ENCODE data around the gene WHRN. TPM values are rescaled to one million over a fixed set of nuclear protein-coding genes. Genes with fewer than 3 reads are reported as not detected.

WHRN gene
- polyA plus RNA-seq, 1 donor (not counting 4 experiments of a cell fraction or from before 2014, with no cell fraction given) = 1.2 TPM

DNA sequence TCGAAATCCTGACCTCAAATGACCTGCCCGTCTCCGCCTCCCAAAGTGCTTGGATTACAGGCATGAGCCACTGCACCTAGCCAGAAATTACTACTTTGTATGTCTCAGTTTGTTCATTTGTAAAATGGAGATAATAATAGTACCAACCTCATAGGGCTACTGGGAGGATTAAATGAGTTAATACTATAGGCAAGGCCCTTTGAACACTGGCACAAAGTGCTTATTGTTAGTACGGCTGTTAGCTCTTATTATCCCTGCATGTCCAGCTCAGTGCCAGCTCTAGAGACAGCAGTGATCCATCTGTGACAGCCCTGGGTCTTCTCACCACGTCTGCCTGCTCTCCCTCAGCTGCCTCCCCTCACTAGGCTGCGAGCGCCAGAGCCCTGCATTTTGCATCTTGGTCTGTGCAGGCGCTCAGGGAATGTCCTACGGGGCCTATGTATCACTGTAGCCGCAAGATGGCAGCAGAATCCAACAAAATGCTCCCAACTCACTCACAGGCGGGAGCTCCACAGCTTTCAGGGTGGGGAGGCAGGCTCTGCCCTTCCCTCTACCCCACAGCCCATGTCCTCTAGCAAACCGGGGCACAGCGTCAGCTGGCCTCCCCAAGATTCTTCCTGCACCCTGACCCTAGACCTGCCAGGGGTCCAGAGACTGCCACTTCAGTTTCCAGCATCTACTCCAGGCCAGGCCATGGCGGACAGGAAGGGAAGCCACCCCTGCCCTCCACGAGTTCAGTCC is 99.8 kb downstream of the WHRN start:
- Histone ChIP-seq H3K79me2 (ENCODE audit: control insufficient read depth, insufficient read depth, low read length) (no peaks in the 10 kb centered on the region), H3K4me3 (ENCODE audit: control insufficient read depth in 2 of 3, extremely low read depth in 1 of 3, insufficient read depth in 2 of 3, low read depth in 1 of 3, low read length in 3 of 3) (no peak overlapping the region), H3K9ac (ENCODE audit: control insufficient read depth, extremely low read depth, insufficient read depth, low read length) (no peak overlapping the region), H2AFZ (ENCODE audit: control insufficient read depth, low read length) (peak overlapping the region; percentile 4), H3K4me2 (ENCODE audit: control insufficient read depth, extremely low read depth, insufficient read depth, low read depth, low read length) (no peak overlapping the region), H4K20me1 (ENCODE audit: control insufficient read depth, extremely low read depth, insufficient read depth, low read length) (no peaks in the 10 kb centered on the region), H3K9me1 (ENCODE audit: control insufficient read depth, extremely low read depth, insufficient read depth, low read length) (no peaks in the 10 kb centered on the region), H3K36me3 (ENCODE audit: control insufficient read depth in 2 of 2, extremely low read depth in 1 of 2, insufficient read depth in 2 of 2, low read length in 2 of 2) (peaks cover 0 to 1% of the 10 kb centered on the region in 2 experiments), H3K4me1 (ENCODE audit: control insufficient read depth, extremely low read depth, insufficient read depth, low read length) (peaks cover 26% of the 10 kb centered on the region), H3K27me3 (ENCODE audit: control insufficient read depth, extremely low read depth, insufficient read depth, low read length) (no peaks in the 10 kb centered on the region), H3K9me3 (ENCODE audit: control insufficient read depth, low read depth, low read length) (no peaks in the 10 kb centered on the region), H3K27ac (ENCODE audit: control insufficient read depth, insufficient read depth, low read length) (no peak overlapping the region)
- FAIRE-seq (peak; percentile 77), DNase-seq (ENCODE audit: low read depth, low spot score) (peak; percentile 38)
- dilution Hi-C loops (cut with MboI; ENCODE audit: extremely low pct_ligation_motif_present, low sequenced_read_pairs) = no loop called here
- TF ChIP-seq, protein P1, sequence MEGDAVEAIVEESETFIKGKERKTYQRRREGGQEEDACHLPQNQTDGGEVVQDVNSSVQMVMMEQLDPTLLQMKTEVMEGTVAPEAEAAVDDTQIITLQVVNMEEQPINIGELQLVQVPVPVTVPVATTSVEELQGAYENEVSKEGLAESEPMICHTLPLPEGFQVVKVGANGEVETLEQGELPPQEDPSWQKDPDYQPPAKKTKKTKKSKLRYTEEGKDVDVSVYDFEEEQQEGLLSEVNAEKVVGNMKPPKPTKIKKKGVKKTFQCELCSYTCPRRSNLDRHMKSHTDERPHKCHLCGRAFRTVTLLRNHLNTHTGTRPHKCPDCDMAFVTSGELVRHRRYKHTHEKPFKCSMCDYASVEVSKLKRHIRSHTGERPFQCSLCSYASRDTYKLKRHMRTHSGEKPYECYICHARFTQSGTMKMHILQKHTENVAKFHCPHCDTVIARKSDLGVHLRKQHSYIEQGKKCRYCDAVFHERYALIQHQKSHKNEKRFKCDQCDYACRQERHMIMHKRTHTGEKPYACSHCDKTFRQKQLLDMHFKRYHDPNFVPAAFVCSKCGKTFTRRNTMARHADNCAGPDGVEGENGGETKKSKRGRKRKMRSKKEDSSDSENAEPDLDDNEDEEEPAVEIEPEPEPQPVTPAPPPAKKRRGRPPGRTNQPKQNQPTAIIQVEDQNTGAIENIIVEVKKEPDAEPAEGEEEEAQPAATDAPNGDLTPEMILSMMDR (optimal IDR thresholded peaks at IDR 0.05 in 1 of 3, IDR thresholded peaks at IDR 0.05 in 1 of 3, conservative IDR thresholded peaks at IDR 0.05 in 1 of 3; ENCODE audit: extremely low read depth in 1 of 3, insufficient read depth in 2 of 3, low read length in 3 of 3) = peak in 2 of 3 experiments; percentile 84 to 87
- no peak for TF ChIP-seq EZH2 (IDR thresholded peaks at IDR 0.05; ENCODE audit: low read length)

DNA sequence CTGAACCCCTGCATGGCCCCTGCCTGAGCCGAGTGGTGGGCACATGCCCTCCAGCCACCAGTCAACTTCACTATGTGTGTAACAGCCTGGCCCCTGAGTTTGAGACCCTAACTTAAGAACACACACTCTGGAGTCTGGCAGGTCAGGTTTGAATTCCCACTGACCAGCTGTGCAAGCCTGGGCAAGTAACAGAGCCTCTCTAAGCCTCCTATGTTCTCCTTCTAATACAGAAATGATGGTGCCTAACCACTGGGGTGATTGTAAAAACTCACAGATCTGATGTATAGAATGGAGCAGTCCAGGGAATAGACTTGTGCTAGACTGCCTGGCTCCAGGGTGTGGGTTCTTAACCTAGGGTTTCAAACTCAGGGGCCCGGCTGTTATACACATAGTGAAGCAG is 100.7 kb downstream of the WHRN start:
- Histone ChIP-seq H4K20me1 (ENCODE audit: control insufficient read depth, extremely low read depth, insufficient read depth, low read length) (no peaks in the 10 kb centered on the region), H3K4me2 (ENCODE audit: control insufficient read depth, extremely low read depth, insufficient read depth, low read depth, low read length) (peak overlapping the region; percentile 42), H3K27me3 (ENCODE audit: control insufficient read depth, extremely low read depth, insufficient read depth, low read length) (no peaks in the 10 kb centered on the region), H3K27ac (ENCODE audit: control insufficient read depth, insufficient read depth, low read length) (no peak overlapping the region), H3K9me1 (ENCODE audit: control insufficient read depth, extremely low read depth, insufficient read depth, low read length) (no peaks in the 10 kb centered on the region), H2AFZ (ENCODE audit: control insufficient read depth, low read length) (no peak overlapping the region), H3K36me3 (ENCODE audit: control insufficient read depth in 2 of 2, extremely low read depth in 1 of 2, insufficient read depth in 2 of 2, low read length in 2 of 2) (peaks cover 0 to 1% of the 10 kb centered on the region in 2 experiments), H3K4me1 (ENCODE audit: control insufficient read depth, extremely low read depth, insufficient read depth, low read length) (peaks cover 27% of the 10 kb centered on the region), H3K4me3 (ENCODE audit: control insufficient read depth in 2 of 3, extremely low read depth in 1 of 3, insufficient read depth in 2 of 3, low read depth in 1 of 3, low read length in 3 of 3) (no peak overlapping the region), H3K79me2 (ENCODE audit: control insufficient read depth, insufficient read depth, low read length) (no peaks in the 10 kb centered on the region), H3K9me3 (ENCODE audit: control insufficient read depth, low read depth, low read length) (no peaks in the 10 kb centered on the region), H3K9ac (ENCODE audit: control insufficient read depth, extremely low read depth, insufficient read depth, low read length) (no peak overlapping the region)
- TF ChIP-seq, protein P1 (optimal IDR thresholded peaks at IDR 0.05 in 1 of 3, IDR thresholded peaks at IDR 0.05 in 1 of 3, conservative IDR thresholded peaks at IDR 0.05 in 1 of 3; ENCODE audit: extremely low read depth in 1 of 3, insufficient read depth in 2 of 3, low read length in 3 of 3) = no peak
- TF ChIP-seq EZH2 (IDR thresholded peaks at IDR 0.05; ENCODE audit: low read length) = no peak
- DNase-seq (ENCODE audit: low read depth, low spot score) = no peak
- dilution Hi-C loops (cut with MboI; ENCODE audit: extremely low pct_ligation_motif_present, low sequenced_read_pairs) = no loop called here
- peak; percentile 91 for FAIRE-seq

All from keratinocyte (primary cell).